ENCODE measurements around the gene NTRK3. TPM values are rescaled to one million over a fixed set of nuclear protein-coding genes. Genes with fewer than 3 reads are reported as not detected.

The NTRK3 gene
- total RNA-seq, 6 donors from 2014 or later = 1.4 to 11.5 (median 2.4) TPM

DNA sequence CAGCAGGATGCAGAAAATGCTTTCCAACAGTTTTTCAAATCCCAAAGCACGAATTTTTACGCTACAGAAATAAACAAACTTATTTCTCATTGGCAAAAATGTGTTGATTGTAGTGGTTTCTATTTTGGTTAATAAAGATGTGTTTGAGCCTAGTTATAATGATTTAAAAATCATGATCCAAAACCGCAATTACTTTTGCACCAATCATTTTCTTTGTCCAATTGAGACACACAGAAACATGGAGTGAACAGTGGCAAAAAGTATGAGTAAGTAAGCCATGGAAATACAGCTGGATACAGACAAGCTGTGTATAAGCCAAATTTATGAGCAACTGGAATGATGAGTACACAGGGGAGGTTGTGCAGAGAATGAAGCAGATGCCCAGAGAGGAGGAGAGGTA lies 427.9 kb downstream of the NTRK3 start:
- H3K27me3 ChIP-seq = no peaks in the 10 kb centered on the region
- no peak for DNase-seq
- WGBS, 2 donors = 73 to 82% methylated on average over 3 of the region's 3 CpGs
- no peak overlapping the region for H3K4me3 ChIP-seq
- ATAC-seq (ENCODE audit: low FRiP score in 2 of 2) = no peak
- H3K36me3 ChIP-seq = no peaks in the 10 kb centered on the region
- H3K27ac ChIP-seq = no peak overlapping the region
- H3K9me3 ChIP-seq = no peaks in the 10 kb centered on the region
- TF ChIP-seq EP300 (IDR thresholded peaks at IDR 0.05) = no peak
- TF ChIP-seq, protein P1, sequence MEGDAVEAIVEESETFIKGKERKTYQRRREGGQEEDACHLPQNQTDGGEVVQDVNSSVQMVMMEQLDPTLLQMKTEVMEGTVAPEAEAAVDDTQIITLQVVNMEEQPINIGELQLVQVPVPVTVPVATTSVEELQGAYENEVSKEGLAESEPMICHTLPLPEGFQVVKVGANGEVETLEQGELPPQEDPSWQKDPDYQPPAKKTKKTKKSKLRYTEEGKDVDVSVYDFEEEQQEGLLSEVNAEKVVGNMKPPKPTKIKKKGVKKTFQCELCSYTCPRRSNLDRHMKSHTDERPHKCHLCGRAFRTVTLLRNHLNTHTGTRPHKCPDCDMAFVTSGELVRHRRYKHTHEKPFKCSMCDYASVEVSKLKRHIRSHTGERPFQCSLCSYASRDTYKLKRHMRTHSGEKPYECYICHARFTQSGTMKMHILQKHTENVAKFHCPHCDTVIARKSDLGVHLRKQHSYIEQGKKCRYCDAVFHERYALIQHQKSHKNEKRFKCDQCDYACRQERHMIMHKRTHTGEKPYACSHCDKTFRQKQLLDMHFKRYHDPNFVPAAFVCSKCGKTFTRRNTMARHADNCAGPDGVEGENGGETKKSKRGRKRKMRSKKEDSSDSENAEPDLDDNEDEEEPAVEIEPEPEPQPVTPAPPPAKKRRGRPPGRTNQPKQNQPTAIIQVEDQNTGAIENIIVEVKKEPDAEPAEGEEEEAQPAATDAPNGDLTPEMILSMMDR (IDR thresholded peaks at IDR 0.05) = no peak
- TF ChIP-seq POLR2A (IDR thresholded peaks at IDR 0.05) = no peak
- TF ChIP-seq POLR2AphosphoS5 (IDR thresholded peaks at IDR 0.05) = no peak
- no peaks in the 10 kb centered on the region for H3K4me1 ChIP-seq

GRCh38 chr15:87827131-87827530 lies 429.4 kb downstream of the NTRK3 start:
- H3K27me3 ChIP-seq = no peaks in the 10 kb centered on the region
- H3K4me1 ChIP-seq = no peaks in the 10 kb centered on the region
- no peaks in the 10 kb centered on the region for H3K9me3 ChIP-seq
- ATAC-seq (ENCODE audit: low FRiP score in 2 of 2) (no peak), DNase-seq (no peak)
- TF ChIP-seq, protein P1 (IDR thresholded peaks at IDR 0.05) = no peak
- TF ChIP-seq POLR2A (IDR thresholded peaks at IDR 0.05) (no peak), EP300 (IDR thresholded peaks at IDR 0.05) (no peak), POLR2AphosphoS5 (IDR thresholded peaks at IDR 0.05) (no peak)
- H3K36me3 ChIP-seq = no peaks in the 10 kb centered on the region
- no peak overlapping the region for H3K27ac ChIP-seq
- no peak overlapping the region for H3K4me3 ChIP-seq
- WGBS, 2 donors = 83 to 84% methylated on average over 3 of the region's 3 CpGs

GRCh38 chr15:87826119-87826747 lies 430.3 kb downstream of the NTRK3 start:
- Histone ChIP-seq H3K4me1 (no peaks in the 10 kb centered on the region), H3K9me3 (no peaks in the 10 kb centered on the region), H3K4me3 (no peak overlapping the region), H3K27me3 (no peaks in the 10 kb centered on the region), H3K27ac (no peak overlapping the region), H3K36me3 (no peaks in the 10 kb centered on the region)
- 44 to 46% methylated on average over 7 to 8 of the region's 8 CpGs for WGBS, 2 donors
- DNase-seq (no peak), ATAC-seq (ENCODE audit: low FRiP score in 2 of 2) (no peak)
- TF ChIP-seq POLR2AphosphoS5 (IDR thresholded peaks at IDR 0.05) (no peak), POLR2A (IDR thresholded peaks at IDR 0.05) (no peak), EP300 (IDR thresholded peaks at IDR 0.05) (no peak)
- TF ChIP-seq, protein P1 (IDR thresholded peaks at IDR 0.05) = no peak

- TF ChIP-seq, protein P1 (IDR thresholded peaks at IDR 0.05) = no peak
- TF ChIP-seq POLR2AphosphoS5 (IDR thresholded peaks at IDR 0.05) (no peak), EP300 (IDR thresholded peaks at IDR 0.05) (no peak), POLR2A (IDR thresholded peaks at IDR 0.05) (no peak)
- no peaks in the 10 kb centered on the region for H3K4me1 ChIP-seq
- H3K9me3 ChIP-seq = no peaks in the 10 kb centered on the region
- DNase-seq (no peak), ATAC-seq (ENCODE audit: low FRiP score in 2 of 2) (no peak)
- H3K4me3 ChIP-seq = no peak overlapping the region
- H3K36me3 ChIP-seq = no peaks in the 10 kb centered on the region
- no peak overlapping the region for H3K27ac ChIP-seq
- 100% methylated on average over 1 of the region's 1 CpG for WGBS, 2 donors
- no peaks in the 10 kb centered on the region for H3K27me3 ChIP-seq
Measured at GRCh38 chr15:87818756-87819155, 437.8 kb downstream of the NTRK3 start.

DNA sequence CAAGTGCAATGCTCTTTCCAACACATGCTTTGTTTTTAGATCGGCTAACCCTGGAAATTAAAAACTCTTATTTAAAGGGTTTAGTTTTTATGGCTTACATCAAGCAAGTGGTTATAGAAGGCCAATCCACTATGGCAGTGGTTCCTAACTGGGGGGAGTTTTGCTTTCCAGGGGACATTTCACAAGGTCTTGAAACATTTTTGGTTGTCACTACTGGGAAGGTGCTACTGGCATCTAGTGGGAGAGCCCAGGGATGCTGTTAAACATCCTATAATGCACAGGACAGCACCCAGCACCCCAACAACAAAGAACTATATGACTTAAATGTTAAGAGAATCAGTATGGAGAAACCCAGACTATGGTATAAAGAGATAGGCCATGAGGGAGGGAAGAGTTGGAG lies 439.0 kb downstream of the NTRK3 start:
- WGBS, 2 donors = 96 to 100% methylated on average over 1 of the region's 1 CpG
- H3K9me3 ChIP-seq = no peaks in the 10 kb centered on the region
- ATAC-seq (ENCODE audit: low FRiP score in 2 of 2) (no peak), DNase-seq (no peak)
- no peak overlapping the region for H3K4me3 ChIP-seq
- TF ChIP-seq, protein P1 (IDR thresholded peaks at IDR 0.05) = no peak
- TF ChIP-seq POLR2A (IDR thresholded peaks at IDR 0.05) (no peak), EP300 (IDR thresholded peaks at IDR 0.05) (no peak), POLR2AphosphoS5 (IDR thresholded peaks at IDR 0.05) (no peak)
- H3K27me3 ChIP-seq = no peaks in the 10 kb centered on the region
- no peak overlapping the region for H3K27ac ChIP-seq
- H3K36me3 ChIP-seq = no peaks in the 10 kb centered on the region
- H3K4me1 ChIP-seq = no peaks in the 10 kb centered on the region

Measured in upper lobe of left lung (tissue), 6 donors.